Measurements from ENCODE around the gene PDE3B. TPM values are rescaled to one million over a fixed set of nuclear protein-coding genes. Genes with fewer than 3 reads are reported as not detected.

The PDE3B gene
- total and polyA plus RNA-seq, 2 of the 4 experiments (the other 2 are of a cell fraction), result 0.21 to 1.3 TPM

GRCh38 chr11:14673824-14674405 is 30.3 kb downstream of the PDE3B start:
- no peak overlapping the region for H3K18ac ChIP-seq (ENCODE audit: low read depth, low read length)
- no peak overlapping the region for H2BK20ac ChIP-seq (ENCODE audit: low read depth, low read length)
- H4K91ac ChIP-seq (ENCODE audit: insufficient read depth, low read depth, low read length), result no peak overlapping the region
- no peak overlapping the region for H2AK9ac ChIP-seq (replicated peaks; ENCODE audit: low read depth, low read length, poor library complexity)
- POLR2A ChIA-PET (ENCODE audit: unreplicated experiment), result no interaction called here
- H3K4ac ChIP-seq (ENCODE audit: low read depth, low read length), result no peak overlapping the region
- TF ChIP-seq CEBPB (IDR thresholded peaks at IDR 0.05; ENCODE audit: low read depth, low read length), result no peak
- no peak for TF ChIP-seq MXI1 (IDR thresholded peaks at IDR 0.05; ENCODE audit: borderline replicate concordance, low read depth, low read length)
- TF ChIP-seq ELK1 (IDR thresholded peaks at IDR 0.05; ENCODE audit: borderline replicate concordance, low read depth, low read length), result no peak
- no peak for TF ChIP-seq USF2 (IDR thresholded peaks at IDR 0.05; ENCODE audit: low read depth, low read length)
- no peak for TF ChIP-seq RFX5 (IDR thresholded peaks at IDR 0.05; ENCODE audit: low read depth, low read length)
- TF ChIP-seq MAFK (IDR thresholded peaks at IDR 0.05; ENCODE audit: low read depth, low read length), result no peak
- TF ChIP-seq NFE2L2 (IDR thresholded peaks at IDR 0.05; ENCODE audit: low read depth, low read length), result no peak
- TF ChIP-seq RAD21 (IDR thresholded peaks at IDR 0.05; ENCODE audit: low read length), result no peak
- TF ChIP-seq CHD1 (IDR thresholded peaks at IDR 0.05; ENCODE audit: low read depth, low read length), result no peak
- TF ChIP-seq MAZ (IDR thresholded peaks at IDR 0.05; ENCODE audit: borderline replicate concordance, low read depth, low read length), result no peak
- TF ChIP-seq SMC3 (IDR thresholded peaks at IDR 0.05; ENCODE audit: low read depth, low read length), result no peak
- TF ChIP-seq FOS (IDR thresholded peaks at IDR 0.05; ENCODE audit: low read depth, low read length), result no peak
- TF ChIP-seq POLR2A (IDR thresholded peaks at IDR 0.05; ENCODE audit: low read depth, low read length), result no peak
- H3K79me1 ChIP-seq (ENCODE audit: low read depth in 1 of 2, low read length in 2 of 2), result no peaks in the 10 kb centered on the region
- H3K27me3 ChIP-seq (ENCODE audit: control insufficient read depth, insufficient read depth, low read length), result no peaks in the 10 kb centered on the region
- no peak overlapping the region for H4K8ac ChIP-seq (ENCODE audit: low read depth in 2 of 2, low read length in 2 of 2)
- ATAC-seq (ENCODE audit: low read depth) (no peak), DNase-seq (no peak)
- WGBS, 2 experiments (ENCODE audit: extremely low coverage in 2 of 2, insufficient read length in 1 of 2), result 100% methylated on average over 2 of the region's 8 CpGs; no CpG with 5 or more reads in 1 of the 2 experiments
- BruUV-seq (replicated peaks), result no TSS peak
- H2BK5ac ChIP-seq (ENCODE audit: low read depth, low read length, poor library complexity, severe bottlenecking), result no peak overlapping the region
- H3K9ac ChIP-seq (ENCODE audit: low read depth, low read length), result no peak overlapping the region
- no peak overlapping the region for H2BK15ac ChIP-seq (ENCODE audit: low read depth, low read length)
- H4K20me1 ChIP-seq (ENCODE audit: insufficient read depth, low read length), result no peaks in the 10 kb centered on the region
- H3K23ac ChIP-seq (ENCODE audit: low read depth, low read length), result no peak overlapping the region
- dilution Hi-C loops (cut with HindIII; ENCODE audit: low sequenced_read_pairs, unreplicated experiment) (no loop called here), in situ Hi-C loops (cut with MboI; ENCODE audit: low sequenced_read_pairs) (no loop called here), intact Hi-C loops (cut with micrococcal nuclease) (no loop called here)
- no peak overlapping the region for H2AFZ ChIP-seq (replicated peaks; ENCODE audit: low read length, poor library complexity)
- no peak overlapping the region for H3K4me3 ChIP-seq (ENCODE audit: insufficient read depth, low read depth, low read length)
- H3K56ac ChIP-seq (ENCODE audit: extremely low read depth, insufficient read depth, low read length), result no peak overlapping the region
- no peak overlapping the region for H2AK5ac ChIP-seq (ENCODE audit: low read depth, low read length)
- no peak overlapping the region for H2BK120ac ChIP-seq (ENCODE audit: low read depth, low read length)
- no peak overlapping the region; the same call in 1 of the 2 replicates for H4K5ac ChIP-seq (ENCODE audit: low read depth, low read length)
- no peak overlapping the region for H3K4me2 ChIP-seq (ENCODE audit: low read depth, low read length)
- CTCF ChIA-PET, result no interaction called here
- H3K14ac ChIP-seq (replicated peaks; ENCODE audit: low read depth, low read length), result no peak overlapping the region
- no peaks in the 10 kb centered on the region for H3K9me3 ChIP-seq (ENCODE audit: control insufficient read depth, insufficient read depth, low read length)
- peaks cover 6% of the 10 kb centered on the region for H3K4me1 ChIP-seq (ENCODE audit: control insufficient read depth, insufficient read depth, low read length)
- H3K36me3 ChIP-seq (ENCODE audit: control insufficient read depth, insufficient read depth, low read length), result no peaks in the 10 kb centered on the region
- no peak overlapping the region for H3K27ac ChIP-seq (ENCODE audit: insufficient read depth, low read length)
- no peaks in the 10 kb centered on the region; the same call in 1 of the 2 replicates for H3K9me1 ChIP-seq (ENCODE audit: insufficient read depth, low read length)

Data from IMR-90 (cell line).